ENCODE measurements around the gene IL12RB2.

The IL12RB2 gene

DNA sequence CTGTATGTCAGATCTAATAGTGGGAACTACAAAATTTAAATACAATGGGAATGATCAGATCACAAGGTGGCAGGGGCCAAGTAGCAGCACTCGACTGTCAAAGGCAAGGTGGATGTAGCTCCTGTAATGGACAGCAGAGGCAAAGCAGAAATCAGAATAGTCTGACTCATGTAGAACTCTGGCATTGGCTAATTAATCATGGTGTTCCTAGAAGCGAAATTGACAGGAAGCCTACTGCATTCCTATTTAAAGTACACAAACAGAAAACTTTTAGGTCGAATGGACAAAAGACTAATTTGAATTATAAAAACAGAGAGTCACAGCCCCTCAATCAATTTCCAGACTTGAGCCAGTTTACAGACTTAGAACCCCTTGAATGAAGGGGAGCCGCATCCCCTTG lies 17.4 kb upstream of the IL12RB2 start:
- no peaks in the 10 kb centered on the region for H3K4me1 ChIP-seq (ENCODE audit: control insufficient read depth, insufficient read depth, low read length)

DNA sequence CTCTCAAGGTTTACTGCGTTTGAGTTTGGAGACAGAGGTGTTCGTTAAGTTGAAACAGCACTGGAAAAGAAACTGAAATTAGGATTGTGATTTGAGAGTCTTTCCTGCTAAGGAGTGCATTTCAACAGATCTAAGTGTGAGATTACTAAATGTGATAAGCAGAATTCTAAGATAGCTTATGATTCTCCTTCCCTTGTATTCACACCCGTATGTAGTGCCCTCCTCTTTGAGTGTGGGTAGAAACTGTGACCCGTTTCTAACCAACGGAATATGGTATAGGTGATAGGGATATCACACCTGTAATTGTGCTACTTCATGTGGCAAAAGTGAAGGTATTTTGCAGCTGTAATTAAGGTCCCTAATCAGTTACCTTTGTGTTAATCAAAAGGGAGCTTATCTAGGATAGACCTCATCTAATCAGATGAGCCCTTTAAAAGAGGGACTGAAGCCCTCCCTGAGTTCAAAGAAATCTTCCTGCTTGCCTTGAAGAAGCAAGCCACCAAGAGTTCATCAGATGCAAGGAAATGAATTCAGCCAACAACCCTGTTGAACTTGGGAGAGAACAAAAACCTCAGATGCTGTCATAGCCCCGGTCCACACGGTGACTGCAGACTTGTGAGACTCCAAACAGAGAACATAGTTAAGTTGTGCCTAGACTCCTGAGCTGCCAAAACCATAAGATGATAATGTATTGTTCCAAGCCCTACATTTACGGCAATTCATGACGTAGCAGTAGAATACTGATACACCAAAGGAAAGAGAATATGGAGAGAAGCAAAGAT lies 12.6 kb upstream of the IL12RB2 start:
- H3K9ac ChIP-seq (ENCODE audit: low read length): no peak overlapping the region
- H3K9me3 ChIP-seq (ENCODE audit: control insufficient read depth, low read length): no peaks in the 10 kb centered on the region
- no peaks in the 10 kb centered on the region for H3K36me3 ChIP-seq (ENCODE audit: control insufficient read depth, insufficient read depth, low read length)
- no peak overlapping the region for H3K4me3 ChIP-seq (ENCODE audit: low read length)
- no peaks in the 10 kb centered on the region for H3K27me3 ChIP-seq (ENCODE audit: control insufficient read depth, insufficient read depth, low read length)
- H3K4me1 ChIP-seq (ENCODE audit: control insufficient read depth, insufficient read depth, low read length): no peaks in the 10 kb centered on the region

More for the DNA sequence above, 17.4 kb upstream of the IL12RB2 start:
- no peak overlapping the region for H3K4me3 ChIP-seq (ENCODE audit: low read length)
- no peak overlapping the region for H3K9ac ChIP-seq (ENCODE audit: low read length)
- no peaks in the 10 kb centered on the region for H3K36me3 ChIP-seq (ENCODE audit: control insufficient read depth, insufficient read depth, low read length)
- no peaks in the 10 kb centered on the region for H3K9me3 ChIP-seq (ENCODE audit: control insufficient read depth, low read length)
- no peaks in the 10 kb centered on the region for H3K27me3 ChIP-seq (ENCODE audit: control insufficient read depth, insufficient read depth, low read length)

DNA sequence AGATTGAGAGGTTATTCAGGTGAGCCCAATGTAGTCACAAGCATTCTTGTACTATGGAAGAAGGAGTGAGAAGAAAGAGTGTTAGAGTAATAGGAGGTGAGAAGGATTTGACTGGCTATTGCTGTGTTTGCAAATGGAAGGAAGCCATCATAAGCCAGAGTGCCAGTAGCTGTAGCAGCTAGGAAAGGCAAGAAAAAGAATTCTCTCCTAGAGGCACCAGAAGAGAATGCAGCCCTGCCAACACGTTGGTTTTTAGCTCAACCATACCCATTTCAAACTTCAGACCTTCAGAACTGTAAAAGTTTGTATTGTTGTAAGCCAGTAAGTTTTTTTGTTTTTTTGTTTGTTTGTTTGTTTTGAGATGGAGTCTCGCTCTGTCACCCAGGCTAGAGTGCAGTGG lies 8.9 kb upstream of the IL12RB2 start:
- Histone ChIP-seq H3K4me1 (ENCODE audit: control insufficient read depth, insufficient read depth, low read length) (no peaks in the 10 kb centered on the region), H3K36me3 (ENCODE audit: control insufficient read depth, insufficient read depth, low read length) (no peaks in the 10 kb centered on the region), H3K9ac (ENCODE audit: low read length) (no peak overlapping the region), H3K4me3 (ENCODE audit: low read length) (no peak overlapping the region), H3K27me3 (ENCODE audit: control insufficient read depth, insufficient read depth, low read length) (no peaks in the 10 kb centered on the region), H3K9me3 (ENCODE audit: control insufficient read depth, low read length) (no peaks in the 10 kb centered on the region)

- H3K36me3 ChIP-seq (ENCODE audit: control insufficient read depth, insufficient read depth, low read length): no peaks in the 10 kb centered on the region
- no peaks in the 10 kb centered on the region for H3K9me3 ChIP-seq (ENCODE audit: control insufficient read depth, low read length)
- H3K27me3 ChIP-seq (ENCODE audit: control insufficient read depth, insufficient read depth, low read length): no peaks in the 10 kb centered on the region
- no peak overlapping the region for H3K9ac ChIP-seq (ENCODE audit: low read length)
- H3K4me1 ChIP-seq (ENCODE audit: control insufficient read depth, insufficient read depth, low read length): no peaks in the 10 kb centered on the region
- H3K4me3 ChIP-seq (ENCODE audit: low read length): no peak overlapping the region
Observed at GRCh38 chr1:67299296-67299695, 8.4 kb upstream of the IL12RB2 start.

DNA sequence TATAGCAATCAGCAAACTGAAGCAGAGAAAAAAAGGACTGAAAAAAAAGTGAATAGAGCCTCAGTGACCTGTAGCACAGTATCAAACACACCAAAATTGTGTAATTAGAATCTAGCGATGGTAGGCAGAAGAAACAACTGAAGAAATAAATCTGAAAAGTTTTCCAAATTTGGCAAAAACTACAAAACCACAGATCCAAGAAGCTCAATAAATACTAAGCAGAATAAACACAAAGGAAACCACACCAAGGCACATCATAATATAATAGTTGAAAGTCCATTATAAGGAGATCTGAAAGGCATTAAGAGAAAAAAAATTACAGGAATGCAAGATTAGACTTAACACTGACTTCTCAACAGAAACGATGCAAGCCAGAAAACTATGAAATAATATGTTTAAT lies 7.1 kb upstream of the IL12RB2 start:
- H3K4me1 ChIP-seq (ENCODE audit: control insufficient read depth, insufficient read depth, low read length): no peaks in the 10 kb centered on the region
- no peak overlapping the region for H3K9ac ChIP-seq (ENCODE audit: low read length)
- no peaks in the 10 kb centered on the region for H3K27me3 ChIP-seq (ENCODE audit: control insufficient read depth, insufficient read depth, low read length)
- H3K4me3 ChIP-seq (ENCODE audit: low read length): no peak overlapping the region
- H3K36me3 ChIP-seq (ENCODE audit: control insufficient read depth, insufficient read depth, low read length): no peaks in the 10 kb centered on the region
- H3K9me3 ChIP-seq (ENCODE audit: control insufficient read depth, low read length): no peaks in the 10 kb centered on the region

- Histone ChIP-seq H3K36me3 (ENCODE audit: control insufficient read depth, insufficient read depth, low read length) (no peaks in the 10 kb centered on the region), H3K9ac (ENCODE audit: low read length) (no peak overlapping the region), H3K27me3 (ENCODE audit: control insufficient read depth, insufficient read depth, low read length) (peaks cover 15% of the 10 kb centered on the region), H3K4me1 (ENCODE audit: control insufficient read depth, insufficient read depth, low read length) (no peaks in the 10 kb centered on the region), H3K4me3 (ENCODE audit: low read length) (no peak overlapping the region), H3K9me3 (ENCODE audit: control insufficient read depth, low read length) (no peaks in the 10 kb centered on the region)
Observed at GRCh38 chr1:67304023-67304422, 3.6 kb upstream of the IL12RB2 start.

DNA sequence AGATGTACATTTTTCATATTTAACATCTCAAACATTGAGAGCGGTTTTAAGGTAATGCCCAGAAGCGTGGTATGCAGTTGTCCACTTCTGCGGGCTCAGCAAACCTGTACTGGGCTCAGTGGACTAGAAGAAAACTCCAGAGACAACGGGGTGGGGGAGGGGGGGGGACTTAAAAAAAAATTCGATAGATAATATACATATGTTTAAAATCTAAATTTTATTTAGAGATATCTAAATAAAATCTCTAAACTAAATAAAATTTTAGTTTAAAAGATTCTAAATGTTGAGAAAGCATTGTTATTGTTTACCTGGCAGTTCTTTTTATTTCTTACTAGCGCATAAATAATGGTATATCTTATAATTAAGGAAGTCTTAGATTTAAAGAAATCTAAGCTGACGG lies 1.1 kb upstream of the IL12RB2 start:
- Histone ChIP-seq H3K4me1 (ENCODE audit: control insufficient read depth, insufficient read depth, low read length) (no peaks in the 10 kb centered on the region), H3K27me3 (ENCODE audit: control insufficient read depth, insufficient read depth, low read length) (peaks cover 15% of the 10 kb centered on the region), H3K9ac (ENCODE audit: low read length) (no peak overlapping the region), H3K9me3 (ENCODE audit: control insufficient read depth, low read length) (no peaks in the 10 kb centered on the region), H3K36me3 (ENCODE audit: control insufficient read depth, insufficient read depth, low read length) (no peaks in the 10 kb centered on the region), H3K4me3 (ENCODE audit: low read length) (no peak overlapping the region)

DNA sequence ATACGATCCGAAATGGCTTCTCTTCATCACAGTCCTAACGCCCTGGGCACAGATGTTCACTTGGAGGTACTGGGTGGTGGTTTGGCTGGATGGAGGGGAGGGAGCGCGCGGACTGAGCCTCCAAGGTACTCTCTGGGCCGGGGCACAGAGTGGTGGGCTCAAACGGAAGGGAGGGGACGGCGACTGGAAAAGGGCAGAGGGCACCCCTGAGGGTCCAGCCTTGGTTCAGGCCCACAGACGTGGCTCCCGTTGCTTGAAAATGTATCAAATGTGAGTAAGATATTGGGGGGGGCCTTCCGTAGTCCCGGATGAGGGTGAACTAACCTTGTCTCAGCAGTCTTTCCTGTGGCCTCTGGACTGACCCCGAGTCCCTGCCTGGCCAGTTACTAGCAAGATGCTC lies 463 bp downstream of the IL12RB2 start:
- H3K4me3 ChIP-seq (ENCODE audit: low read length): no peak overlapping the region
- H3K9me3 ChIP-seq (ENCODE audit: control insufficient read depth, low read length): no peaks in the 10 kb centered on the region
- no peak overlapping the region for H3K9ac ChIP-seq (ENCODE audit: low read length)
- H3K36me3 ChIP-seq (ENCODE audit: control insufficient read depth, insufficient read depth, low read length): no peaks in the 10 kb centered on the region
- H3K4me1 ChIP-seq (ENCODE audit: control insufficient read depth, insufficient read depth, low read length): no peaks in the 10 kb centered on the region
- H3K27me3 ChIP-seq (ENCODE audit: control insufficient read depth, insufficient read depth, low read length): peaks cover 15% of the 10 kb centered on the region

GRCh38 chr1:67312615-67313014 lies 4.9 kb downstream of the IL12RB2 start:
- peaks cover 7% of the 10 kb centered on the region for H3K27me3 ChIP-seq (ENCODE audit: control insufficient read depth, insufficient read depth, low read length)
- H3K4me3 ChIP-seq (ENCODE audit: low read length): no peak overlapping the region
- H3K4me1 ChIP-seq (ENCODE audit: control insufficient read depth, insufficient read depth, low read length): no peaks in the 10 kb centered on the region
- H3K36me3 ChIP-seq (ENCODE audit: control insufficient read depth, insufficient read depth, low read length): no peaks in the 10 kb centered on the region
- H3K9me3 ChIP-seq (ENCODE audit: control insufficient read depth, low read length): no peaks in the 10 kb centered on the region
- H3K9ac ChIP-seq (ENCODE audit: low read length): no peak overlapping the region

GRCh38 chr1:67313934-67314671 lies 6.4 kb downstream of the IL12RB2 start:
- Histone ChIP-seq H3K4me1 (ENCODE audit: control insufficient read depth, insufficient read depth, low read length) (no peaks in the 10 kb centered on the region), H3K9me3 (ENCODE audit: control insufficient read depth, low read length) (no peaks in the 10 kb centered on the region), H3K4me3 (ENCODE audit: low read length) (no peak overlapping the region), H3K36me3 (ENCODE audit: control insufficient read depth, insufficient read depth, low read length) (no peaks in the 10 kb centered on the region), H3K27me3 (ENCODE audit: control insufficient read depth, insufficient read depth, low read length) (no peaks in the 10 kb centered on the region), H3K9ac (ENCODE audit: low read length) (no peak overlapping the region)

GRCh38 chr1:67314696-67315095 lies 7.0 kb downstream of the IL12RB2 start:
- H3K9ac ChIP-seq (ENCODE audit: low read length): no peak overlapping the region
- H3K27me3 ChIP-seq (ENCODE audit: control insufficient read depth, insufficient read depth, low read length): no peaks in the 10 kb centered on the region
- H3K4me3 ChIP-seq (ENCODE audit: low read length): no peak overlapping the region
- no peaks in the 10 kb centered on the region for H3K9me3 ChIP-seq (ENCODE audit: control insufficient read depth, low read length)
- no peaks in the 10 kb centered on the region for H3K4me1 ChIP-seq (ENCODE audit: control insufficient read depth, insufficient read depth, low read length)
- H3K36me3 ChIP-seq (ENCODE audit: control insufficient read depth, insufficient read depth, low read length): no peaks in the 10 kb centered on the region

DNA sequence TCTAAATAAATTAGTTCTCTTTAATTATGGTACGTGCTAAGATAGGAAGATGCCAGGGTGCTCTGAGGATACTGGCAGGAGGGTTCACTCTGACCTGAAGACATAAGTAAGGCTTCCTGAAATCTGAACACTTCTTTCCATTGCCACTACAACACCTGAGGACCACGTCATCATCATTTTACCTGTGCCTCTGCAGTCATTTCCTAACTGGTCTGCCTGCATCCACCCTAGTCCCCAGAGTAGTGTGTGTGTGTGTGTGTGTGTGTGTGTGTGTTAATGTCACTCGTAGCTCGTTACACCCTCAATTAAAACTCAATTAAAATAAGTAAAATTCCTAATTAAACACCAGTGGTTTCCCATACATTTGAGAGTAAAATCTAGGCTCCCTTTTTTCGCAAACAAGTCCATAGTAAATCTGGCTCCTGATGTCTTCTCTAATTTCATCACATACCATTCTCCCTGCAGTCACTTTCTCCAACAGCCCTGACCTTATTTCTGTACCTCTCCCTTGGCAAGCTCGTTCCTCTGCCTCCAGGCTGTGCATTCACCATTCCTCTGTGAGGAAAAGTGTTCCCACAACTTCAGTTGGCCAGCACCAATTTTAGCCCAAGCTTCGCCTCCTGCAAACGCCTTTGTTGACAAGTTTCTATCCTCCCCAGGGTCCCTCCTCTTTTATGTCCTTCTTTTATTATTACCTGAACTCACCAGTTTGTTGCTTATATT lies 8.7 kb downstream of the IL12RB2 start:
- no peaks in the 10 kb centered on the region for H3K36me3 ChIP-seq (ENCODE audit: control insufficient read depth, insufficient read depth, low read length)
- H3K9me3 ChIP-seq (ENCODE audit: control insufficient read depth, low read length): no peaks in the 10 kb centered on the region
- no peaks in the 10 kb centered on the region for H3K4me1 ChIP-seq (ENCODE audit: control insufficient read depth, insufficient read depth, low read length)
- H3K27me3 ChIP-seq (ENCODE audit: control insufficient read depth, insufficient read depth, low read length): no peaks in the 10 kb centered on the region
- no peak overlapping the region for H3K4me3 ChIP-seq (ENCODE audit: low read length)
- H3K9ac ChIP-seq (ENCODE audit: low read length): no peak overlapping the region

Data from mucosa of stomach (tissue), 1 donor.